GM21526 (cell line): ENCODE results near the gene CCM2L.
"Not testable (repeated sequence)": the region's sequence is repeated elsewhere in the genome, so short reads cannot be mapped to it uniquely, and the experiment has no call there.

ENCODE experiments used
- ATAC-seq: cut with Tn5 transposase; IDR thresholded peaks from one replicate; pipeline ENCODE4 v1.9.1; 2021; ENCODE audit warnings: moderate library complexity; ENCODE audit not compliant: unreplicated experiment, low FRiP score

CCM2L gene

DNA sequence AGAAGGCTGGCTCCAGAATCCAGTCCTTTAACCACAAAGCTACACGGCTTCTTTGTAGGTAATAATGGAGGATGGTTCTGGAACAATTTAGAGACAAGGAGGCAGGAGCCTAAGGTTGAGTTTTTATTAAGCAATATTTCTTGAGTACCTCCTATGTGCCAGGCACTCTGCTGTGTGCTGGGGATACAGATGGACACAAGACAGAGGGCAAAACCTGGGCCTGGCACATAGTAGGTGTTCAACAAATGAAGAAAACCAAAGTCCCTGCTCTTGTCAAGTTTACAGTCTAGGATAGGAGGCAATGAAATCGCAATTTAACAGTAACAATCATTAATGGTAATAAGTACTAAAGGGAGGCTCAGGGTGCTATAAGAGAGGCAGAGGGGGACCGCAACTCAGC is 17.4 kb downstream of the CCM2L start:
- ATAC-seq = no peak

DNA sequence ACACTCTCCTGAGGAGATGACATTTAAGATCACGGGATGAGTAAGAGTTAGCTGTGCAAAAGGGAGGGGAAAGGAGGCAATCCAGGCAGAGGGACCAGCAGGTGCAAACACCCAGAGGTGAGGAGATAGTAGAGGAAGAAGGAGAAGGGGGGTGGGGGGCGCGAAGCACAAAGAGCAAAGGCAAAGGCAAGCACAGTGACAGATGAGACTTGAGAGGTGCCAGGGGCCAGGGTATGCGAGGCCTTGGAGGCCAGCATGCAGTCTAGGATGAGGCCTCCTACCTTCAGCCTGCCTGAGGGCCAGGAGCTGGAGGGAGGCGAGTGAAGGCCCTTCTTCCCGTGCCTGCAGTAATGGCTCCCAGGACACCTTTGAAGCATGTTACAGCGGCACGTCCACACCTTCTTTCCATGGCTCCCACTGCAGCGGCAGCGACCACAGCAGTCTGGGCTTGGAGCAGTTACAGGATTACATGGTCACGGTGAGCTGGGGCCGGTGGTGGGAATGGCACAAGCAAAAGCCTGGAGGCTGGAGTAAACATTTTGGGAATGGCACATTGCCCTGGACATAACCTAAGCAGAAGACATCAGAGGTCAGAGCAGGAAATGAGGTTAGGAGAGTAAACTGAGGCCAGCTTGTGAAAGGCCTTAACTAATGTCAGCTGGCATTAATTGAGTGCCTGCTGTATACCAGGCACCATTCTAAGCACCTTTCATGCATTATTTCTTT is 18.6 kb downstream of the CCM2L start:
- no peak for ATAC-seq

DNA sequence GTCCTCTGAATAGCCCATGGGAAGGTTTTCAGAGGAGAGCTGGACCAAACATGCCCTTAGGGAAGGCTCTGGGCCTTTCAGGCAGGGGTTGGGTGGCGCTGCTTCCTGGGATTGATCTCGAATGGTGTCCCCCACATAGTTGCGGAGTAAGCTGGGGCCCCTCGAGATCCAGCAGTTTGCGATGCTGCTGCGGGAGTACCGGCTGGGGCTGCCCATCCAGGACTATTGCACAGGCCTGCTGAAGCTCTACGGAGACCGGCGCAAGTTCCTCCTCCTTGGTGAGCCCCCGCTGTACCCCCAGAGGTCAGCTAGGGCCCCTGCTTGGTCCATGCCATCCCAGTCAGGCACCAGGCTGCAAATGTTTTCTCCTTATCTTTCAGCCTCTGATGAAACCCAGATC is 19.3 kb downstream of the CCM2L start:
- ATAC-seq = no peak

DNA sequence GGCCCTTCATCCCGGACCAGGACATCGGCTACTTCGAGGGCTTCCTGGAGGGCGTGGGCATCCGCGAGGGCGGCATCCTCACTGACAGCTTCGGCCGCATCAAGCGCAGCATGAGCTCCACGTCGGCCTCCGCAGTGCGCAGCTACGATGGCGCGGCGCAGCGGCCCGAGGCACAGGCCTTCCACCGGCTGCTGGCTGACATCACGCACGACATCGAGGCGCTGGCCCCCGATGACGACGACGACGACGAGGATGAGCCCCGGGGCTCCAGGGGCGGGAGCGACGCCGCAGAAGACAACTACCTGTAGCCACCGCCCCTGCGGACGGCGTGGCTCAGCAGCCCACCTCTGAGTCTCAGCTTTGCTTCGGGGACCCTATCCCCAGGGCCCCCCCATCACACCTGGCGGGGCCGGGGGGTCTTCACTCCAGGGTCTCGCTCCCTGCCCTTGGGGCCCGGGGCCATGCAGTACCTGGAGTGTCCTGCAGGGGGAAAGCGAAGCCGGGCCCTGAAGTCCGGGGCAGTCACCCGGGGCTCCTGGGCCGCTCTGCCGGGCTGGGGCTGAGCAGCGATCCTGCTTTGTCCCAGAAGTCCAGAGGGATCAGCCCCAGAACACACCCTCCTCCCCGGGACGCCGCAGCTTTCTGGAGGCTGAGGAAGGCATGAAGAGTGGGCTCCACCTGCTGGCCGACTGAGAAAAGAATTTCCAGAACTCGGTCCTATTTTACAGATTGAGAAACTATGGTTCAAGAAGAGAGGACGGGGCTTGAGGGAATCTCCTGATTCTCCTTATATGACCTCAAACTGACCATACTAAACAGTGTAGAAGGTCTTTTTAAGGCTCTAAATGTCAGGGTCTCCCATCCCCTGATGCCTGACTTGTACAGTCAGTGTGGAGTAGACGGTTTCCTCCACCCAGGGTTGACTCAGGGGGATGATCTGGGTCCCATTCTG is 21.0 kb downstream of the CCM2L start:
- no peak for ATAC-seq

DNA sequence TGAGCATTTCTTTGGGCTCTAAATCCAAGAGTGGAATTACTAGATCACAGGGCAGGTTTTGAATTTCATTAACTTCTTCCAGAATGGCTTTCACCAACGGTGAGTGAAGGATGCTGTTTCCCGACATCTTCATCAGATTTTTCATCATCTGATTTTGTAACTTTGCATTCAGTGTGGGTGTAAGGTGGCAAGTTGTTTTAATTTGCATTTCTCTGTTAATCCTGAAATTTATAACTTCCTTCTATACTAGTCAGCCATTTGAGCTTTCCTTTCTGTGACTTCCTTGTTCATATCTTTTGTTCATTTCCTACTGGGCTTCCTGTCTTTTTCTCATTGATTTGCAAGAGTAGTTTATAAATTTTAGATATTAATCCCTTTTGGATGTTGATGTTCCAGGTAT is 23.1 kb downstream of the CCM2L start:
- no peak for ATAC-seq

- not testable (repeated sequence) for ATAC-seq
These were observed 23.5 kb downstream of the CCM2L start for GRCh38 chr20:32033721-32034120.

DNA sequence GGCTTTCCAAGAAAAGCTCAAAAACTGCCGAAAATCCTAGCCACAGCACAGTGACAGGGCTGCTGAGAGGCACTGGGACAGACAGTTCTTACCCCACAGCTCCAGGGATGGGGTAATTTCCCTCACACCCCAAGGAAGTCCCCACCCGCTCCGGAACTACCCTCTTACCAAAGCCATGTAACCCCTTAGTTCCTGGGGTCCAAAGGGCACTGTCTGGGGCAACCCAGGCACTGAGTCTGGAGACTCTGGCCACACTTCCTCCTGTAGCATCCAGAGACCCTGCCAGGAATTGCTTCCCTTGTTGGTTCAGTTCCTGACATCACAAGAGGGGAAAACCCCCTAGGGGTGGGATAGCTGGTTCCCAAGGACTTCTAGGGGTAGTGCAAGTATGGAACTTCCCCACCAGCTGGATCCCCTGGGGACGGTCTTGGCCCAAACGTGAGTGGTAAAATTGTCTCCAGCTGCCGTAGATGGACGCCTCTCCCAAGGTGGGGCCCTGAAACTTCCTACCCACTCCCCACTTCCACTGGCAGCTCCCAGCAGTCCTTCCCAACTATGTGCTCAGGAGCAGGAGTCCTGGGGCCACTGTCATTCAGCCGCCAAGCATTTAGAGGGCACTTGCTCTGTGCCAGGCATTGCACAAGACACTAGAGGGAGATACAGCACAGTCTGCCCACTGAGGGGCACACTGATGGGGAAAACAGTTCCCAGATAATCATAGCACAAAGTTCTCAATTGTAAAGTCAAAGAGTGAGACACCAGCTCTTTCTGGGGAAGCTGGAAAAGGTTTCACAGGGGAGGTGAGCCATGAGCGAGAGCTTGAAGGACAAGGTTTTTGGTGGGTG is 24.6 kb downstream of the CCM2L start:
- no peak for ATAC-seq

DNA sequence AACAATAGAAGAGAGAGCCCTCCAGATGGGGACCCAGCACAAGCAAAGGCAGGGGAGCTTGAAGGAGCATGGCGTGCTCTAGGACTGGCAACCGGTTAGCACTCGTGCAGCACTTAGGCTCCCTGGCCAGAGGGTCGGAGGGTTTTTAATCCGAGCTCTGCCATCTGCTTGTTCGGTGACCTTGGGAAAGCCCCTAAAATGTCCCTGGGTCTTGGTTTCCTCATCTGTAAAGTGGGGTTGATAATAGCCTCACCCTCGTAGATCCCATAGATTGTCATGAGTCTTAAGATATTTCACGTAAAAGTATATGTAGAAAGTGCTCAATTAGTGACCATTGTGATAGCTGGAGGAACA is 25.2 kb downstream of the CCM2L start:
- ATAC-seq = no peak

- no peak for ATAC-seq
These were observed 26.0 kb downstream of the CCM2L start for GRCh38 chr20:32036252-32036651.

GRCh38 chr20:32036716-32037485 is 26.7 kb downstream of the CCM2L start:
- ATAC-seq = no peak

- ATAC-seq = no peak
These were observed 27.7 kb downstream of the CCM2L start for GRCh38 chr20:32037929-32038328.

GRCh38 chr20:32040142-32040953 is 30.1 kb downstream of the CCM2L start:
- ATAC-seq = no peak

GRCh38 chr20:32045999-32046398 is 35.8 kb downstream of the CCM2L start:
- no peak for ATAC-seq

- ATAC-seq = no peak
These were observed 40.1 kb downstream of the CCM2L start for GRCh38 chr20:32050324-32050841.

DNA sequence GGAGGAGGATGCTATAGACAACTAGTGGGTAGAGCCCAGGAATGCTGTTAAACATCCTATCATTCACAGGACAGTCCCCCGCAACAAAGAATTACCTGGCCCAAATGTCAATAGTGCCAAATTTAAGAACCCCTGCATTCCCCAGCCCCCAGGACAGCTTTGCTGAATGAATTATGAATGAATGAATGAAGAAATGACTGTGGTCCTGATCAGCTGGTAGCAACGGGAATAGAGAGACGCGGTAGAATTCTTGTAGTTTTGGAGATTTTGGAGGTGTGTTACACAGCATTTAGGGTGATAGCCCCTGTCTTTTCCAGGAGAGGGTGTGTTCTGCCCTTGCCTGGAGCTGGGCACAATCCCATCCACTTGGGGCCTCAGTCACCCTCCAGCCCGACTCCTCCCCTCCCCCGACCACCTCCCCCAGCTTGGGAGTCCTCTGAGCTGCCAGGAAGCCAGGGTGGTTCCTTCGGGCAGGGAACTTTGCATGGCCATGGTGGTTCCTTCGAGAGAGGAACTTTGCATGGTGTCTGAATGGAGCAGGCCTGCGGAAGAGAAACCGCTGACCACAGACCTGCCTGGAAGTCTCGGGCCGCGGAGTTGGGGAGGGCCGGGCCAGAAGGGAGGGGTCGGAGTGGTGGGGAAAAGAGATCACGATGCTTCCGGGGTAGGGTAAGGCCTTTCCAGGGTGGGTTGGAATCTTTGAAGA is 40.8 kb downstream of the CCM2L start:
- ATAC-seq = no peak

DNA sequence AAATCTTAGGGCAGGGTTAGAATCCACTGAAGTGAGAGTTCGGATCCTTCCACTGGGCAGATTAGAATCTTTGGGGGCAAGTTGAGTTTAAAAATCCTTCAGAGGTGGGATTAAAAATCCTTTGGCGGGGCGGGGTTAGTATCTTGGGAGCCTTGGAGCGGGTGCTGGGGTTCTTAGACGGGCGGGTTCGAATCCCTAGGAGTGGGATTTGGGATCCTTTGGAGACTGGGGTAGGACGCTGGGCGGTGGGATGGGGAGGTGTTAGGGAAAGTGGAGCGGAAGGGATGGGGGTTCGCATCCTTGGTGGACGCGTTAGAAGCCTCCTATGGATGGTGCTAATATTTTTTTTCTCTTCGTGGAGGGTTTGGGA is 41.5 kb downstream of the CCM2L start:
- ATAC-seq = no peak

GRCh38 chr20:32052090-32052777 is 42.0 kb downstream of the CCM2L start, which contains the start of gene HCK:
Gene HCK, plus strand, starts transcription at chr20:32052242.
- no peak for ATAC-seq

GRCh38 chr20:32052778-32053362 is 42.6 kb downstream of the CCM2L start:
- ATAC-seq = no peak
